K562 (cell line): ENCODE data around the gene CDAN1. TPM values are rescaled to one million over a fixed set of nuclear protein-coding genes. Genes with fewer than 3 reads are reported as not detected.

Experiments used
- ATAC-seq: fragments of 200-7000 bp; cut with Tn5 transposase; 3 replicates; pipeline ENCODE4 v1.9.1; 2020; ENCODE audit warnings: moderate library complexity
- BruUV-seq: library from RNA; stranded (reverse); fragments of 400-500 nt; replicated peaks from 2 replicates; lab custom pipeline; 2021; lab: Mats Ljungman, UMichigan
- CTCF ChIA-PET: fragments of 300-600 bp; formaldehyde crosslinking; extraction: SDS; loops from one replicate; lab custom pipeline; 2021; ENCODE audit warnings: low intra/inter-chr PET ratio; lab: Yijun Ruan, JAX
- POLR2A ChIA-PET: fragments of 300-600, 350-650 bp; sonication (Branson Sonifier 250); formaldehyde crosslinking; extraction: SDS; loops from one replicate; lab custom pipeline; 2021; ENCODE audit warnings: antibody characterized with exemption, inconsistent platforms; lab: Yijun Ruan, JAX
- DNase-seq, 4 experiments: peaks; one replicate each; pipeline versions ENCODE4 v3.0.0 to v3.0.0-alpha.2; 2011 to 2018; ENCODE audit warnings: low spot score in 3 of 4, mixed read lengths in 3 of 4; ENCODE audit errors: extremely low read depth in 1 of 4
- FAIRE-seq: peaks from 2 replicates; lab custom pipeline; 2011; peaks lifted over from hg19 to GRCh38; lab: Jason Lieb, UNC
- H2AFZ ChIP-seq: 2 replicates; pipeline ENCODE4 v1.6.0; 2011; ENCODE audit warnings: low read depth, low read length, control low read depth, inconsistent platforms
- H3K27ac ChIP-seq: fragments of 200-600 bp; 3 replicates; pipeline ENCODE4 v1.8.0; 2011; ENCODE audit warnings: low read depth, mild to moderate bottlenecking, control low read depth, inconsistent platforms, low read length, moderate library complexity, mixed read lengths; ENCODE audit errors: extremely low read depth
- H3K27me3 ChIP-seq, 2 experiments: fragments of 300-600 bp in 1 of 2; 2 replicates in 1 of 2; 3 replicates in 1 of 2; pipeline versions ENCODE4 v1.6.0 to v1.8.0; 2011; ENCODE audit warnings: inconsistent platforms in 2 of 2, low read length in 2 of 2, mild to moderate bottlenecking in 1 of 2, mixed read lengths in 1 of 2, moderate library complexity in 1 of 2; ENCODE audit not compliant: control insufficient read depth in 2 of 2, insufficient read depth in 2 of 2
- H3K36me3 ChIP-seq: fragments of 300-600 bp; 3 replicates; pipeline ENCODE4 v1.8.0; 2011; ENCODE audit warnings: mild to moderate bottlenecking, low read length, inconsistent platforms; ENCODE audit not compliant: control insufficient read depth, insufficient read depth
- H3K4me1 ChIP-seq, 2 experiments: fragments of 200-600 bp in 1 of 2; replicated peaks in 1 of 2; 2 replicates in 1 of 2; 3 replicates in 1 of 2; pipeline versions ENCODE4 v1.5.1 to v1.8.0; 2011; ENCODE audit warnings: inconsistent platforms in 2 of 2, low read length in 2 of 2, mild to moderate bottlenecking in 1 of 2, mixed read lengths in 1 of 2, moderate library complexity in 1 of 2; ENCODE audit not compliant: control insufficient read depth in 2 of 2, insufficient read depth in 2 of 2
- H3K4me2 ChIP-seq: 2 replicates; pipeline ENCODE4 v1.6.1; 2011; ENCODE audit warnings: low read length, control low read depth, inconsistent platforms, mixed read lengths; ENCODE audit not compliant: insufficient read depth
- H3K4me3 ChIP-seq: fragments of 200-600 bp; sonication (generic), shearing (Covaris generic); 2 replicates; pipeline ENCODE4 v1.5.1; 2016; ENCODE audit warnings: control low read depth, inconsistent platforms
- H3K79me2 ChIP-seq: fragments of 200-600 bp; 3 replicates; pipeline ENCODE4 v1.8.0; 2011; ENCODE audit warnings: low read length, inconsistent platforms; ENCODE audit not compliant: control insufficient read depth, insufficient read depth
- H3K9ac ChIP-seq, 2 experiments: 2 replicates each; pipeline versions ENCODE4 v1.6.0 to v1.6.1; 2011; ENCODE audit warnings: low read depth in 2 of 2, low read length in 2 of 2, control low read depth in 1 of 2, inconsistent platforms in 1 of 2, mild to moderate bottlenecking in 1 of 2, mixed read lengths in 1 of 2; ENCODE audit not compliant: insufficient read depth in 1 of 2
- H3K9me1 ChIP-seq: one replicate; pipeline ENCODE4 v1.6.0; 2011; ENCODE audit warnings: inconsistent platforms, mild to moderate bottlenecking, low read length, moderate library complexity; ENCODE audit not compliant: control insufficient read depth, insufficient read depth
- H3K9me3 ChIP-seq: replicated peaks from 2 replicates; pipeline ENCODE4 v1.5.1; 2011; ENCODE audit warnings: low read depth, low read length, inconsistent platforms; ENCODE audit not compliant: control insufficient read depth, insufficient read depth
- H4K20me1 ChIP-seq: replicated peaks from 2 replicates; pipeline ENCODE4 v1.6.1; 2011; ENCODE audit warnings: low read length, inconsistent platforms, mixed read lengths; ENCODE audit not compliant: control insufficient read depth, insufficient read depth
- ARID2 ChIP-seq: fragments of 450-650 bp; IDR thresholded peaks from 2 replicates; pipeline ENCODE4 v1.6.1; 2017; ENCODE audit warnings: antibody characterized with exemption, mild to moderate bottlenecking
- BCL6 ChIP-seq: fragments of 250-450 bp; sonication (Bioruptor Pico); IDR thresholded peaks from 2 replicates; pipeline ENCODE4 v1.4.0; 2020
- CHCHD3 ChIP-seq: fragments of 250-450 bp; sonication (Bioruptor Pico); IDR thresholded peaks from 2 replicates; pipeline ENCODE4 v2.1.2; 2022; ENCODE audit warnings: mild to moderate bottlenecking
- FOXA3 ChIP-seq, 2 experiments: fragments of 450-650 bp in 1 of 2; sonication (generic) in 1 of 2; formaldehyde crosslinking; IDR thresholded peaks in 1 of 2; conservative IDR thresholded peaks in 1 of 2; 2 replicates each; pipeline versions ENCODE4 v1.4.0 to v1.8.0; 2020 to 2022; ENCODE audit warnings: mild to moderate bottlenecking in 2 of 2, missing genetic modification reagents in 1 of 2
- FOXK1 ChIP-seq: sonication (generic); formaldehyde crosslinking; IDR thresholded peaks from 2 replicates; pipeline ENCODE4 v1.8.0; 2022; ENCODE audit warnings: missing genetic modification reagents, mild to moderate bottlenecking, borderline replicate concordance
- HMG20A ChIP-seq: fragments of 450-650 bp; formaldehyde crosslinking; conservative IDR thresholded peaks from 2 replicates; pipeline ENCODE4 v1.4.0; 2020; ENCODE audit warnings: mild to moderate bottlenecking, mixed read lengths
- KAT7 ChIP-seq: sonication (generic); formaldehyde crosslinking; IDR thresholded peaks from 2 replicates; pipeline ENCODE4 v1.8.0; 2022; ENCODE audit warnings: missing genetic modification reagents, mild to moderate bottlenecking, borderline replicate concordance
- MCM7 ChIP-seq, 2 experiments: fragments of 450-650 bp; IDR thresholded peaks; 2 replicates each; pipeline ENCODE4 v1.6.1; 2016 to 2018
- NFE2 ChIP-seq: IDR thresholded peaks from 2 replicates; pipeline ENCODE4 v1.6.1; 2014; ENCODE audit warnings: antibody characterized with exemption, low read depth
- NFE2L1 ChIP-seq: fragments of 450-650 bp; IDR thresholded peaks from 2 replicates; pipeline ENCODE4 v1.6.1; 2016; ENCODE audit warnings: missing genetic modification characterization, low read depth, mild to moderate bottlenecking, missing compliant biosample characterization, moderate library complexity, borderline replicate concordance
- SMAD1 ChIP-seq: fragments of 150-350 bp; IDR thresholded peaks from 2 replicates; pipeline ENCODE4 v1.6.1; 2014; ENCODE audit warnings: low read length, low read depth; ENCODE audit not compliant: partially characterized antibody
- SNAPC5 ChIP-seq: fragments of 250-450 bp; sonication (Bioruptor Pico); IDR thresholded peaks from 2 replicates; pipeline ENCODE4 v1.8.0; 2021; ENCODE audit warnings: moderate library complexity, mild to moderate bottlenecking, inconsistent platforms
- SOX6 ChIP-seq: fragments of 450-650 bp; IDR thresholded peaks from 2 replicates; pipeline ENCODE4 v1.6.1; 2014; ENCODE audit warnings: mild to moderate bottlenecking
- SP2 ChIP-seq: IDR thresholded peaks from 2 replicates; pipeline ENCODE4 v1.6.1; 2011; ENCODE audit warnings: mild to moderate bottlenecking, low read depth, low read length, moderate library complexity; ENCODE audit not compliant: poor library complexity, severe bottlenecking; ENCODE audit errors: extremely low read depth
- ZNF175 ChIP-seq: fragments of 200-800 bp; sonication (Bioruptor generic); IDR thresholded peaks from 2 replicates; pipeline ENCODE4 v1.6.1; 2016; ENCODE audit warnings: low read depth, mild to moderate bottlenecking, missing genetic modification characterization, missing compliant biosample characterization
- ZNF23 ChIP-seq: fragments of 250-450 bp; sonication (Bioruptor Pico); IDR thresholded peaks from 2 replicates; pipeline ENCODE4 v1.4.0; 2020; ENCODE audit warnings: mild to moderate bottlenecking
- ZNF3 ChIP-seq: fragments of 250-450 bp; sonication (Bioruptor Pico); IDR thresholded peaks from 2 replicates; pipeline ENCODE4 v1.5.0; 2021; ENCODE audit warnings: mild to moderate bottlenecking, moderate library complexity
- ZNF764 ChIP-seq: fragments of 250-450 bp; sonication (Bioruptor Pico); IDR thresholded peaks from 2 replicates; pipeline ENCODE4 v1.4.0; 2020; ENCODE audit warnings: low read depth, mild to moderate bottlenecking, moderate library complexity
- WGBS: fragments of 100-300 bp; shearing (Covaris generic); methylation state at CpG from one replicate; pipeline ENCODE4 v1.1.6; 2016; ENCODE audit warnings: low coverage, mixed read lengths; ENCODE audit not compliant: insufficient coverage; ENCODE audit errors: missing lambda C conversion rate; 5-methylcytosine and 5-hydroxymethylcytosine counted together
- in situ Hi-C: fragments of 300-500 bp; cut with MboI; formaldehyde crosslinking; loops from 4 replicates; pipeline ENCODE4 v1.15.0; 2018; ENCODE audit warnings: inconsistent platforms, mixed read lengths
- intact Hi-C: fragments of 100-400 bp; cut with micrococcal nuclease; formaldehyde crosslinking; loops from 2 replicates; pipeline ENCODE4 v1.14.2; 2022
- polyA plus RNA-seq, 8 experiments: library from polyadenylated mRNA; depleted of rRNA in 4 of 8; stranded (reverse) in 5 of 8; unstranded in 3 of 8; fragments of >200 nt; fragmentation: Nextera tagmentation in 2 of 8; fragmentation: Illumina TruSeq in 1 of 8; extraction: Ambion mirVana in 2 of 8; extraction: Trizol in 1 of 8; gene quantifications; 2 replicates each; pipeline versions ENCODE4 v1.2.1 to v1.2.3, GENCODE V29; 2011 to 2014; ENCODE audit warnings: inconsistent platforms in 1 of 8, missing spikeins in 1 of 8
- total RNA-seq, 7 experiments: library from RNA; depleted of rRNA in 6 of 7; stranded (reverse); fragments of >200 nt in 6 of 7; fragmentation: Illumina TruSeq in 2 of 7; extraction: Trizol in 2 of 7; gene quantifications; 2 replicates each; pipeline versions ENCODE4 v1.2.1 to v1.2.3, GENCODE V29; 2011 to 2021; ENCODE audit warnings: low replicate concordance in 1 of 7
- TF ChIP-seq, protein P1 (sequence below): fragments of 250-450 bp; sonication (Bioruptor Pico); IDR thresholded peaks from 2 replicates; pipeline ENCODE4 v1.5.0; 2021
- TF ChIP-seq, protein P2 (sequence below): fragments of 250-450 bp; sonication (Bioruptor Pico); IDR thresholded peaks from 2 replicates; pipeline ENCODE4 v1.5.0; 2020; ENCODE audit warnings: mild to moderate bottlenecking

CDAN1 gene
- total and polyA plus RNA-seq, 9 of the 15 experiments (the other 6 are each of a cell fraction or from before 2014, with no cell fraction given), result 1.6 to 34.4 (median 13.8) TPM

DNA sequence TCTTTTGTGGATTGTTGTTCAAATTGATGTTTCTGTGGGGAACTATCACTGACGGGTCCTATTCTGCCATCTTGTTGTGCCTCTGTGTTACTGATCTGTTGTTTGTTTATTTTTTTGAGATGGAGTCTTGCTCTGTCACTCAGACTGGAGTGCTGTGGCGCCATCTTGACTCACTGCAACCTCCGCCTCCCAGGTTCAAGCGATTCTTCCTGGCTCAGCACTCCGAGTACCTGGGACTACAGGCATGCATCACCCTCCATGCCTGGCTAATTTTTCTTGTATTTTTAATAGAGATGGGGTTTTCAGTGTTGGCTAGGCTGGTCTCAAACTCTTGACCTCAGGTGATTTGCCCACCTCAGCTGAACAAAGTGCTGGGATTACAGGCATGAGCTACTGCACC, 31.6 kb downstream of the CDAN1 start:
- intact Hi-C loops, result loop anchor here (10.0 kb wide), 1 partner anchor 579 kb away; no protein-coding TSS in a partner anchor
- no TSS peak for BruUV-seq
- no peaks in the 10 kb centered on the region for H3K36me3 ChIP-seq
- no peaks in the 10 kb centered on the region for H3K4me1 ChIP-seq
- no peak overlapping the region for H3K4me3 ChIP-seq
- POLR2A ChIA-PET, result no interaction called here
- TF ChIP-seq FOXK1 (no peak), SMAD1 (no peak), KAT7 (no peak), NFE2 (no peak), FOXA3 (CRISPR knock-in tag; conservative IDR thresholded peaks at IDR 0.05 in 1 of 2, IDR thresholded peaks at IDR 0.05 in 1 of 2) (no peak), ZNF3 (CRISPR knock-in tag) (no peak), HMG20A (CRISPR knock-in tag) (no peak), MCM7 (IDR thresholded peaks at IDR 0.05) (no peak), ZNF23 (CRISPR knock-in tag) (no peak), ZNF175 (CRISPR knock-in tag) (no peak), CHCHD3 (CRISPR knock-in tag) (no peak), ZNF764 (CRISPR knock-in tag) (no peak), SNAPC5 (no peak), BCL6 (CRISPR knock-in tag) (no peak), NFE2L1 (no peak), SP2 (no peak), ARID2 (no peak), SOX6 (no peak)
- TF ChIP-seq, protein P1, sequence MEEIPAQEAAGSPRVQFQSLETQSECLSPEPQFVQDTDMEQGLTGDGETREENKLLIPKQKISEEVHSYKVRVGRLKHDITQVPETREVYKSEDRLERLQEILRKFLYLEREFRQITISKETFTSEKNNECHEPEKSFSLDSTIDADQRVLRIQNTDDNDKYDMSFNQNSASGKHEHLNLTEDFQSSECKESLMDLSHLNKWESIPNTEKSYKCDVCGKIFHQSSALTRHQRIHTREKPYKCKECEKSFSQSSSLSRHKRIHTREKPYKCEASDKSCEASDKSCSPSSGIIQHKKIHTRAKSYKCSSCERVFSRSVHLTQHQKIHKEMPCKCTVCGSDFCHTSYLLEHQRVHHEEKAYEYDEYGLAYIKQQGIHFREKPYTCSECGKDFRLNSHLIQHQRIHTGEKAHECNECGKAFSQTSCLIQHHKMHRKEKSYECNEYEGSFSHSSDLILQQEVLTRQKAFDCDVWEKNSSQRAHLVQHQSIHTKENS (CRISPR knock-in tag), result no peak
- TF ChIP-seq, protein P2, sequence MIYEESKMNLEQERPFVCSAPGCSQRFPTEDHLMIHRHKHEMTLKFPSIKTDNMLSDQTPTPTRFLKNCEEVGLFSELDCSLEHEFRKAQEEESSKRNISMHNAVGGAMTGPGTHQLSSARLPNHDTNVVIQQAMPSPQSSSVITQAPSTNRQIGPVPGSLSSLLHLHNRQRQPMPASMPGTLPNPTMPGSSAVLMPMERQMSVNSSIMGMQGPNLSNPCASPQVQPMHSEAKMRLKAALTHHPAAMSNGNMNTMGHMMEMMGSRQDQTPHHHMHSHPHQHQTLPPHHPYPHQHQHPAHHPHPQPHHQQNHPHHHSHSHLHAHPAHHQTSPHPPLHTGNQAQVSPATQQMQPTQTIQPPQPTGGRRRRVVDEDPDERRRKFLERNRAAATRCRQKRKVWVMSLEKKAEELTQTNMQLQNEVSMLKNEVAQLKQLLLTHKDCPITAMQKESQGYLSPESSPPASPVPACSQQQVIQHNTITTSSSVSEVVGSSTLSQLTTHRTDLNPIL (CRISPR knock-in tag), result no peak
- TF ChIP-seq, all 486 proteins: peak for 0
- in situ Hi-C loops, result no loop called here
- no peak overlapping the region for H3K27ac ChIP-seq
- H3K9me3 ChIP-seq, result no peaks in the 10 kb centered on the region
- H3K9me1 ChIP-seq, result no peaks in the 10 kb centered on the region
- WGBS, result 91% methylated on average over 5 of the region's 5 CpGs
- no peaks in the 10 kb centered on the region for H3K79me2 ChIP-seq
- FAIRE-seq, result no peak
- H2AFZ ChIP-seq, result no peak overlapping the region
- DNase-seq, result no peak
- H3K4me2 ChIP-seq, result no peak overlapping the region
- H4K20me1 ChIP-seq, result no peaks in the 10 kb centered on the region
- ATAC-seq, result no peak
- no peaks in the 10 kb centered on the region for H3K27me3 ChIP-seq
- no peak overlapping the region for H3K9ac ChIP-seq
- CTCF ChIA-PET, result interaction anchor here (1.3 kb wide), 1 partner anchor 520 kb away, joined by 3 read pairs; no protein-coding TSS in a partner anchor
